IPS-15b (cell line): Measurements from ENCODE around the gene TANC1.

Source experiments
- H3K27me3 ChIP-seq: one replicate; pipeline ENCODE4 v1.6.1; 2013; ENCODE audit warnings: low read length; ENCODE audit not compliant: control insufficient read depth, insufficient read depth
- H3K36me3 ChIP-seq: one replicate; pipeline ENCODE4 v1.6.1; 2013; ENCODE audit warnings: low read length; ENCODE audit not compliant: control insufficient read depth, insufficient read depth
- H3K4me1 ChIP-seq: one replicate; pipeline ENCODE4 v1.6.1; 2013; ENCODE audit warnings: mild to moderate bottlenecking, low read length; ENCODE audit not compliant: control insufficient read depth, insufficient read depth
- H3K4me3 ChIP-seq: one replicate; pipeline ENCODE4 v1.5.1; 2013; ENCODE audit warnings: low read depth, low read length
- H3K9ac ChIP-seq: one replicate; pipeline ENCODE4 v1.6.1; 2013; ENCODE audit warnings: low read depth, mild to moderate bottlenecking, low read length
- H3K9me3 ChIP-seq: one replicate; pipeline ENCODE4 v1.6.1; 2013; ENCODE audit warnings: mild to moderate bottlenecking, low read length; ENCODE audit not compliant: control insufficient read depth, insufficient read depth

The TANC1 gene

GRCh38 chr2:159144776-159145614, 176.6 kb downstream of the TANC1 start:
- no peaks in the 10 kb centered on the region for H3K36me3 ChIP-seq
- H3K27me3 ChIP-seq = no peaks in the 10 kb centered on the region

GRCh38 chr2:159145745-159146354, 177.4 kb downstream of the TANC1 start:
- Histone ChIP-seq H3K9ac (no peak overlapping the region), H3K4me1 (peaks cover 3% of the 10 kb centered on the region), H3K27me3 (no peaks in the 10 kb centered on the region), H3K4me3 (no peak overlapping the region), H3K9me3 (no peaks in the 10 kb centered on the region), H3K36me3 (no peaks in the 10 kb centered on the region)

More at GRCh38 chr2:159144776-159145614, 176.6 kb downstream of the TANC1 start:
- no peaks in the 10 kb centered on the region for H3K9me3 ChIP-seq
- no peak overlapping the region for H3K9ac ChIP-seq
- H3K4me3 ChIP-seq = no peak overlapping the region
- peaks cover 3% of the 10 kb centered on the region for H3K4me1 ChIP-seq

GRCh38 chr2:159146996-159147666, 178.7 kb downstream of the TANC1 start:
- Histone ChIP-seq H3K4me1 (peaks cover 3% of the 10 kb centered on the region), H3K27me3 (no peaks in the 10 kb centered on the region), H3K9me3 (no peaks in the 10 kb centered on the region), H3K9ac (no peak overlapping the region), H3K4me3 (no peak overlapping the region), H3K36me3 (no peaks in the 10 kb centered on the region)

- no peak overlapping the region for H3K9ac ChIP-seq
- H3K36me3 ChIP-seq = no peaks in the 10 kb centered on the region
- H3K4me1 ChIP-seq = peaks cover 3% of the 10 kb centered on the region
- no peaks in the 10 kb centered on the region for H3K9me3 ChIP-seq
- no peaks in the 10 kb centered on the region for H3K27me3 ChIP-seq
- H3K4me3 ChIP-seq = no peak overlapping the region
Observed at GRCh38 chr2:159147690-159148089, 179.2 kb downstream of the TANC1 start.

GRCh38 chr2:159148901-159149300, 180.5 kb downstream of the TANC1 start:
- H3K36me3 ChIP-seq = no peaks in the 10 kb centered on the region
- no peaks in the 10 kb centered on the region for H3K9me3 ChIP-seq
- H3K27me3 ChIP-seq = no peaks in the 10 kb centered on the region
- H3K9ac ChIP-seq = no peak overlapping the region
- H3K4me3 ChIP-seq = no peak overlapping the region
- H3K4me1 ChIP-seq = peaks cover 3% of the 10 kb centered on the region

- no peak overlapping the region for H3K4me3 ChIP-seq
- H3K9me3 ChIP-seq = no peaks in the 10 kb centered on the region
- H3K27me3 ChIP-seq = no peaks in the 10 kb centered on the region
- peaks cover 3% of the 10 kb centered on the region for H3K4me1 ChIP-seq
- H3K36me3 ChIP-seq = no peaks in the 10 kb centered on the region
- no peak overlapping the region for H3K9ac ChIP-seq
Observed at GRCh38 chr2:159149747-159150146, 181.3 kb downstream of the TANC1 start.

GRCh38 chr2:159150280-159150746, 181.9 kb downstream of the TANC1 start:
- peaks cover 3% of the 10 kb centered on the region for H3K4me1 ChIP-seq
- no peak overlapping the region for H3K9ac ChIP-seq
- H3K27me3 ChIP-seq = no peaks in the 10 kb centered on the region

GRCh38 chr2:159151198-159152127, 183.0 kb downstream of the TANC1 start:
- H3K4me1 ChIP-seq = peaks cover 3% of the 10 kb centered on the region
- H3K4me3 ChIP-seq = no peak overlapping the region
- H3K9me3 ChIP-seq = no peaks in the 10 kb centered on the region
- H3K36me3 ChIP-seq = no peaks in the 10 kb centered on the region
- H3K27me3 ChIP-seq = no peaks in the 10 kb centered on the region
- H3K9ac ChIP-seq = no peak overlapping the region

More at GRCh38 chr2:159150280-159150746, 181.9 kb downstream of the TANC1 start:
- Histone ChIP-seq H3K36me3 (no peaks in the 10 kb centered on the region), H3K9me3 (no peaks in the 10 kb centered on the region), H3K4me3 (no peak overlapping the region)

- Histone ChIP-seq H3K4me1 (no peaks in the 10 kb centered on the region), H3K36me3 (no peaks in the 10 kb centered on the region), H3K4me3 (no peak overlapping the region)
Observed at GRCh38 chr2:159152128-159152778, 183.8 kb downstream of the TANC1 start.

GRCh38 chr2:159153063-159153462, 184.6 kb downstream of the TANC1 start:
- Histone ChIP-seq H3K9me3 (no peaks in the 10 kb centered on the region), H3K4me1 (no peaks in the 10 kb centered on the region), H3K9ac (no peak overlapping the region), H3K4me3 (no peak overlapping the region), H3K36me3 (no peaks in the 10 kb centered on the region), H3K27me3 (no peaks in the 10 kb centered on the region)

More at GRCh38 chr2:159152128-159152778, 183.8 kb downstream of the TANC1 start:
- Histone ChIP-seq H3K9me3 (no peaks in the 10 kb centered on the region), H3K27me3 (no peaks in the 10 kb centered on the region), H3K9ac (no peak overlapping the region)
